ENCODE data around the gene GLTPD2. TPM values are rescaled to one million over a fixed set of nuclear protein-coding genes. Genes with fewer than 3 reads are reported as not detected.

Gene GLTPD2
- total and polyA plus RNA-seq, 2 experiments from 2014 or later: 0.50 to 2.2 TPM

DNA sequence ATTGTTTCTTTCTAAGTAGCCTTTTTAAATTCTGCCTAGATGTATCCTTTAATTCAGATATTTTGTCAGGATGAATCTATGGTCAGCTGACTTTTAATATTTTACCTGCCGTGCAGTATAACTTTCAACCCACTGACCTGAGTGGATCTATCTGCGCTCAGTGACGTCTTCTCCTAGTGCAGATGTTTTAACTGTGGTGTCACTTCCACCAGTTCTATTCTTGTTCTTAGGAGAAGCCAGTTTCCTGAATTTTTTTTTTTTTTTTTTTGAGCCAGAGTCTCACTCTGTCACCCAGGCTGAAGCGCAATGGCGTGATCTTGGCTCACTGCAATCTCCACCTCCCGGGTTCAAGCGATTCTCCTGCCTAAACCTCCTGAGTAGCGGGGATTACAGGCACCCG, 22.0 kb upstream of the GLTPD2 start:
- no peak overlapping the region for H3K9ac ChIP-seq
- peaks cover 9% of the 10 kb centered on the region; the same call in 1 of the 2 replicates for H3K4me1 ChIP-seq (ENCODE audit: insufficient read depth)
- H2AFZ ChIP-seq: no peak overlapping the region
- TF ChIP-seq EZH2phosphoT487 (IDR thresholded peaks at IDR 0.05; ENCODE audit: insufficient read depth, low read depth) (no peak), EZH2 (IDR thresholded peaks at IDR 0.05; ENCODE audit: insufficient read depth, poor library complexity, severe bottlenecking) (no peak)
- H3K36me3 ChIP-seq (ENCODE audit: low read depth): no peaks in the 10 kb centered on the region
- peaks cover 13% of the 10 kb centered on the region for H3K27me3 ChIP-seq (replicated peaks; ENCODE audit: insufficient read depth)
- no peaks in the 10 kb centered on the region for H3K79me2 ChIP-seq (ENCODE audit: insufficient read depth)
- H3K4me2 ChIP-seq (ENCODE audit: unreplicated experiment): no peak overlapping the region
- H3K27ac ChIP-seq: no peak overlapping the region
- DNase-seq: no peak
- in situ Hi-C loops (cut with MboI): no loop called here
- H3K9me2 ChIP-seq (ENCODE audit: insufficient read depth): no peaks in the 10 kb centered on the region
- no peaks in the 10 kb centered on the region for H4K20me1 ChIP-seq (ENCODE audit: insufficient read depth)
- WGBS, 2 experiments (ENCODE audit: low coverage in 1 of 2, low lambda C conversion rate in 2 of 2, missing lambda C conversion rate in 2 of 2): 75 to 83% methylated on average over 9 of the region's 9 CpGs
- no peaks in the 10 kb centered on the region for H3K9me3 ChIP-seq (ENCODE audit: low read depth)
- no peak overlapping the region for H3K4me3 ChIP-seq
- H3F3A ChIP-seq (ENCODE audit: insufficient read depth): peaks cover 7% of the 10 kb centered on the region; the same call in 1 of the 2 replicates

DNA sequence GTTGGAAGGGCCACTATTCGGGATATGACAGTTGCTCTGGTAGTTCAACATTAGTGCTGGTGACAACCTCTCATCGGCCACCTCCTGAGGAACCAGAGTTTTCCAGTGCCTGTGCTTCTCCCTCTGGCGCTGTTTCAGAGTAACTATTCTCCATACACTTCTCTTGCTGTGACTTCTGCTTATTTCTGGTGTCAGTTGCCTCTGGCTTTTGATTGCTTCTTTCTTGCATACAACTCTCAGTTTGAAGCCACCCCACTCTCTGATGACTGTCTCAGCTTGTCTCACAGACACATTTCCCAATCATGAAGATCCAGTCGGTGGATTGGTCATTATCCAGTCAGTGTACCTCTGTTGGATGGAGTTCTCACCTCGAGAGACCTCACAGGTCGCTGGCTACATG, 20.5 kb upstream of the GLTPD2 start:
- Histone ChIP-seq H3K4me1 (ENCODE audit: insufficient read depth) (peaks cover 9% of the 10 kb centered on the region; the same call in 1 of the 2 replicates), H3K9ac (no peak overlapping the region), H4K20me1 (ENCODE audit: insufficient read depth) (no peaks in the 10 kb centered on the region), H3F3A (ENCODE audit: insufficient read depth) (peaks cover 7% of the 10 kb centered on the region; the same call in 1 of the 2 replicates), H3K79me2 (ENCODE audit: insufficient read depth) (no peaks in the 10 kb centered on the region), H2AFZ (no peak overlapping the region), H3K4me3 (no peak overlapping the region), H3K27ac (no peak overlapping the region), H3K9me2 (ENCODE audit: insufficient read depth) (no peaks in the 10 kb centered on the region), H3K4me2 (ENCODE audit: unreplicated experiment) (no peak overlapping the region), H3K36me3 (ENCODE audit: low read depth) (no peaks in the 10 kb centered on the region), H3K9me3 (ENCODE audit: low read depth) (no peaks in the 10 kb centered on the region), H3K27me3 (replicated peaks; ENCODE audit: insufficient read depth) (peaks cover 21% of the 10 kb centered on the region)
- in situ Hi-C loops (cut with MboI): no loop called here
- DNase-seq: no peak
- no peak for TF ChIP-seq EZH2 (IDR thresholded peaks at IDR 0.05; ENCODE audit: insufficient read depth, poor library complexity, severe bottlenecking)
- no peak for TF ChIP-seq EZH2phosphoT487 (IDR thresholded peaks at IDR 0.05; ENCODE audit: insufficient read depth, low read depth)
- WGBS, 2 experiments (ENCODE audit: low coverage in 1 of 2, low lambda C conversion rate in 2 of 2, missing lambda C conversion rate in 2 of 2): 70% methylated on average over 6 of the region's 6 CpGs

DNA sequence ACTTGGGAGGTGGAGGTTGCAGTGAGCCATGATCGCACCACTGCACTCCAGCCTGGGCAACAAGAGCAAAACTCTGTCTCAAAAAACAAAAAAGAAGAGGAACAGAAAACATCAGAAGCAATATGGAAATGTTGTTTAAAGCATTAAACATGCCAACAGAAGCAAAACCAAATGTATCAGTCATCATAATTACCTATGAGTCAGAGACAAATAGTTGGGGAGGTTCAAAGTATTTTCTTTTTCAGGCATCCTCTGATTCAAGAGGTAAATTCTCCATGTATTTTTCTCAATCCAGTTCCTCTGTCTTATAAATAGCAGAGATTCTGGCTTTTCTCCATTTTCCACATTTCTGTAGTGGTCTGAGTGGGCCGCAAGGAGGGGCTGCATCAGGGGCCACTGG, 19.1 kb upstream of the GLTPD2 start:
- no peak overlapping the region for H3K4me2 ChIP-seq (ENCODE audit: unreplicated experiment)
- TF ChIP-seq EZH2 (IDR thresholded peaks at IDR 0.05; ENCODE audit: insufficient read depth, poor library complexity, severe bottlenecking) (no peak), EZH2phosphoT487 (IDR thresholded peaks at IDR 0.05; ENCODE audit: insufficient read depth, low read depth) (no peak)

DNA sequence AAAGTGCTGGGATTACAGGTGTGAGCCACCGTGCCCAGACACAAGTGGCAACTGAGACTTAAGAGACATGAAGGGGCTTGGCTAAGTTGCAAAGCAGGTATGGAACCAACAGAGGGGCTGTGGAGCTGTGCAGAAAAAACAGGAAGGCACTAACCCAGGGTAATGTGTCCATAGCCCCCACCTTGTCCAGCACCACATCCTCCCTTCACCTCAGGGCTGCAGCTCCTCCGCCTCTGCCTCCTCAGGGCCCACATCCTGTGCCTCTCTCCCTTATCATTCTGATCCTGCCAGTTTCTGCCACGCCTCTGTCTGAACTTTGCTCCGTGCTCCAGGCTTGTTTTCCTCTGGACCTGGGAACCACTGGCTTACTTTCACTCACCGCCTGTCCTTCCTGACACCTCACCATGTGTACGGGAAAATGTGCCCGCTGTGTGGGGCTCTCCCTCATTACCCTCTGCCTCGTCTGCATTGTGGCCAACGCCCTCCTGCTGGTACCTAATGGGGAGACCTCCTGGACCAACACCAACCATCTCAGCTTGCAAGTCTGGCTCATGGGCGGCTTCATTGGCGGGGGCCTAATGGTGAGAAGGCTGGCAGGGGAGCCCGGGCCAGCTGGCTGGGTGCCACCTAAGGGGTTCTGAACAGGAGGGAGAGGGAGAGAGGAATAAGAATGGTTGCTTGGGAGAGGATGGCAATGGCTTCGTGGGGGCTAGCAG, 17.1 kb upstream of the GLTPD2 start, which contains the start of gene TM4SF5:
Gene TM4SF5, plus strand, starts transcription at position 368 of the 716 bp plus-strand sequence. Its CDS starts 37 bp downstream, at position 405.
- in situ Hi-C loops (cut with MboI): no loop called here
- H3K4me2 ChIP-seq (ENCODE audit: unreplicated experiment): no peak within 1 kb of the TSS
- H3K9me3 ChIP-seq (ENCODE audit: low read depth): no peaks in the 10 kb centered on the region
- no peaks in the 10 kb centered on the region for H3K9me2 ChIP-seq (ENCODE audit: insufficient read depth)
- DNase-seq: no peak
- no peak within 1 kb of the TSS for H3K4me3 ChIP-seq
- TF ChIP-seq EZH2phosphoT487 (IDR thresholded peaks at IDR 0.05; ENCODE audit: insufficient read depth, low read depth) (no peak), EZH2 (IDR thresholded peaks at IDR 0.05; ENCODE audit: insufficient read depth, poor library complexity, severe bottlenecking) (no peak)
- H3K4me1 ChIP-seq (ENCODE audit: insufficient read depth): peaks cover 9% of the 10 kb centered on the region; the same call in 1 of the 2 replicates
- WGBS, 2 experiments (ENCODE audit: low coverage in 1 of 2, low lambda C conversion rate in 2 of 2, missing lambda C conversion rate in 2 of 2): 56 to 61% methylated on average over 10 to 13 of the region's 13 CpGs
- H4K20me1 ChIP-seq (ENCODE audit: insufficient read depth): no peaks in the 10 kb centered on the region
- H3K9ac ChIP-seq: no peak within 1 kb of the TSS
- H3K36me3 ChIP-seq (ENCODE audit: low read depth): no peaks in the 10 kb centered on the region
- peaks cover 11% of the 10 kb centered on the region for H3K27me3 ChIP-seq (replicated peaks; ENCODE audit: insufficient read depth)
- no peaks in the 10 kb centered on the region for H3K79me2 ChIP-seq (ENCODE audit: insufficient read depth)
- H2AFZ ChIP-seq: no peak within 1 kb of the TSS
- no peak within 1 kb of the TSS for H3K27ac ChIP-seq
- peaks cover 7% of the 10 kb centered on the region; the same call in 1 of the 2 replicates for H3F3A ChIP-seq (ENCODE audit: insufficient read depth)

More for the DNA sequence above, 19.1 kb upstream of the GLTPD2 start:
- no peaks in the 10 kb centered on the region for H3K9me3 ChIP-seq (ENCODE audit: low read depth)
- no peak overlapping the region for H2AFZ ChIP-seq
- H3K4me3 ChIP-seq: no peak overlapping the region
- WGBS, 2 experiments (ENCODE audit: low coverage in 1 of 2, low lambda C conversion rate in 2 of 2, missing lambda C conversion rate in 2 of 2): 40 to 60% methylated on average over 2 of the region's 2 CpGs
- peaks cover 7% of the 10 kb centered on the region; the same call in 1 of the 2 replicates for H3F3A ChIP-seq (ENCODE audit: insufficient read depth)
- no peaks in the 10 kb centered on the region for H3K9me2 ChIP-seq (ENCODE audit: insufficient read depth)
- no peak overlapping the region for H3K9ac ChIP-seq
- in situ Hi-C loops (cut with MboI): no loop called here
- peaks cover 16% of the 10 kb centered on the region for H3K27me3 ChIP-seq (replicated peaks; ENCODE audit: insufficient read depth)
- peaks cover 9% of the 10 kb centered on the region; the same call in 1 of the 2 replicates for H3K4me1 ChIP-seq (ENCODE audit: insufficient read depth)
- no peaks in the 10 kb centered on the region for H4K20me1 ChIP-seq (ENCODE audit: insufficient read depth)
- H3K79me2 ChIP-seq (ENCODE audit: insufficient read depth): no peaks in the 10 kb centered on the region
- no peaks in the 10 kb centered on the region for H3K36me3 ChIP-seq (ENCODE audit: low read depth)
- DNase-seq: peak; percentile 64
- no peak overlapping the region for H3K27ac ChIP-seq

Data from GM23248 (cell line).